ENCODE results near the gene CEACAM21.

DNA sequence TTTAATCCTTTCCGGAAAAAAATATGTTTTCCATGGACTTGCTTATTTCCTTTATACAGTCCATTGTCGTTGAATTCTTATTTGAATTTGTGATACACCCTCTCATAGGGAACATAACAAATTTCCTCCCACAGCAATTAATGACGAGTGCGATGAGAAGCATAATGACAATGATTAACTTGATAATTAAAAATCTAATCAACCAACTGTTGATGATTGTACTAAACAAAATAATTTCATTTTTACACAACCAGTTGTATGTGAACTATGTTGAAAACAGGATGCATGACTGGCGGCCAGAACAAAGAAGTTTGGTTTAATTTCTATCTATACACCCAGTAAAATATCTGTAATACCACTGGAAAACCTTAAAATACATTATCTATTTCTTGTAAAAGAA, 26.1 kb upstream of the CEACAM21 start:
- TF ChIP-seq, protein P1, sequence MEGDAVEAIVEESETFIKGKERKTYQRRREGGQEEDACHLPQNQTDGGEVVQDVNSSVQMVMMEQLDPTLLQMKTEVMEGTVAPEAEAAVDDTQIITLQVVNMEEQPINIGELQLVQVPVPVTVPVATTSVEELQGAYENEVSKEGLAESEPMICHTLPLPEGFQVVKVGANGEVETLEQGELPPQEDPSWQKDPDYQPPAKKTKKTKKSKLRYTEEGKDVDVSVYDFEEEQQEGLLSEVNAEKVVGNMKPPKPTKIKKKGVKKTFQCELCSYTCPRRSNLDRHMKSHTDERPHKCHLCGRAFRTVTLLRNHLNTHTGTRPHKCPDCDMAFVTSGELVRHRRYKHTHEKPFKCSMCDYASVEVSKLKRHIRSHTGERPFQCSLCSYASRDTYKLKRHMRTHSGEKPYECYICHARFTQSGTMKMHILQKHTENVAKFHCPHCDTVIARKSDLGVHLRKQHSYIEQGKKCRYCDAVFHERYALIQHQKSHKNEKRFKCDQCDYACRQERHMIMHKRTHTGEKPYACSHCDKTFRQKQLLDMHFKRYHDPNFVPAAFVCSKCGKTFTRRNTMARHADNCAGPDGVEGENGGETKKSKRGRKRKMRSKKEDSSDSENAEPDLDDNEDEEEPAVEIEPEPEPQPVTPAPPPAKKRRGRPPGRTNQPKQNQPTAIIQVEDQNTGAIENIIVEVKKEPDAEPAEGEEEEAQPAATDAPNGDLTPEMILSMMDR (tag by site-specific recombination; IDR thresholded peaks at IDR 0.05) = no peak
- TF ChIP-seq ZNF37A (tag by site-specific recombination; IDR thresholded peaks at IDR 0.05) (no peak), ZNF670 (tag by site-specific recombination; IDR thresholded peaks at IDR 0.05; ENCODE audit: low read depth) (no peak), BCL11A (tag by site-specific recombination; IDR thresholded peaks at IDR 0.05; ENCODE audit: low read depth) (no peak), ZNF274 (IDR thresholded peaks at IDR 0.05; ENCODE audit: low read length) (no peak), ZNF274 (tag by site-specific recombination; IDR thresholded peaks at IDR 0.05; ENCODE audit: borderline replicate concordance) (no peak), ZBTB7A (tag by site-specific recombination; IDR thresholded peaks at IDR 0.05; ENCODE audit: low read depth) (no peak)

All from HEK293 (cell line).